ENCODE measurements around the gene PDGFC.

Gene PDGFC

DNA sequence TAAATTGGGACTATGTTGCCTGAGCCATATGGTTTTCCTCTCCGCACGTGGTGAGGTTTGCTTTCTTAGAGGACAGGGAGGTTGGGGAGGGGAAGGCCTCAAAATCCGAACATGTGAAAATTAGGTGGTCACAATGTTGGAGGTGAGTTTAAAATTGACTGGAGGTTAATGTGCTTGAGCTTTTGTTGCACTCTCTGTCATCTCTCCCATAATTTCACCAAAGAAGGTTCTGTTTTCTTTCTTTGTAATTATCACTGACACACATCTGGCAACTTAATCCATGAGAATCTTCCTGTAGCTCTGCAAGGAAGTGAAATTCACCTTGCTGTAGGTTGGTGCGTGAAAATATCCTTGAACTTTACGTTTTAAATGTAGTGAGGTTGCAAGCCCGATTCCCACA is 225.5 kb downstream of the PDGFC start:
- no peak for DNase-seq (ENCODE audit: low read depth in 2 of 2)

DNA sequence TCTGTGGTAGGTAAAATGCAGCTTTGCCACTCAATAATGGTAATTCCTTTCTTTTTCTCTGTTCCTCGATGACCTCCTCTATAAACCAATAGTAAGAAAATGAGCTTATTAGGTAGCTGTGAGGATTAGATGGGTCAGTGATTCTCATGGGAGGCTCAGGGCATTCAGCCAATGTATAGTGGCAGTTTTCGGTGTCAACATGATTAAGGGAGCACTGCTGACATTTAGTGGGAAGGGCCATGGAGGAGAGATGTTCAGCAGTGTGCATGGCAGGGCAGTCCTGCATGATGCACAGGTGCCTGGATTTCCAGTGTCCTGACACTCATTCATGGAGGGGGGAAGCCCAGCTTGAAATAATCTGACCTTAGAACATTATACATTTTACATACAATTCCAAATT is 232.8 kb downstream of the PDGFC start:
- DNase-seq (ENCODE audit: low read depth in 2 of 2) = no peak

DNA sequence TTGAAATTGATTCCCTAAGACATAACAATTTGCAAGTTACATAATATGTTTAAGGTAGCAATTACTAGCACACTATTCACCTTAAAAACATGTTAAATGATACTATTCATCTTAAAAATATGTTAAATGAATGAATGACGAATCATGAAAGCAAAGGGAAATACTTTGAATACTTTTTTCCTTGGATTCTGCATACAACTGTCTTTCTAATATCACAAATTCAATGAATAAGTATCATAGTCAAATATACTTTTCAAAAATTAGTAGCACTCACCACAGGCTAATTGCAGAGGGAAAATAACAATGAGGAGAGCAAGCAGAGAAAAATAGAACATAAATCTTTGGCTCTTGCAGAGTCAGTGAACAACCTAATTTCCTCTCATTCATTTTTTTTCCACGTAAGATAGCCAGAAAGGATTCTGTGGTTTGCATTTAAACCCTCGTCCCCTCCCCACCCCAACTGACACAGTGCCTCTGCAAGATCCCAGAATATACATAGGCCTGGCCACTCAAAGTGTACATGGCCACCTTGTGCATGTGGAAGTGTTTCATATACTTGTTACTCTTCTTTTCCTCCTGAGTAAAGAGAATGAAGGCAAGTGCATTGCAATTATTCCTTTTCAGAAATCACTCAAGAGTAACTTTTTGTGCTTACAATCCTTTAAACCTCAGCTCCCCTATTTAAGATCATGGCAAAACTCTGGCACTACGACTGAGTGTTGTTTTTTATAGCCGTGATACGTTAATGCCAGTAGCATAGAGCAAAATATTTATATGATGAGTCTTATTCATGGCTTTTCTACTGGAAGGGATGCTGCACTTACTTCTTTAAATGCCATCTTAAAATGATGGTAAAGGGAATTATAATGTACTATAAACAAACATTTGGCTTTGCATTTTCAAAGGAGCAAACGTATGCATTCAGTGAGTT is 236.4 kb downstream of the PDGFC start:
- DNase-seq (ENCODE audit: low read depth in 2 of 2) = no peak

DNA sequence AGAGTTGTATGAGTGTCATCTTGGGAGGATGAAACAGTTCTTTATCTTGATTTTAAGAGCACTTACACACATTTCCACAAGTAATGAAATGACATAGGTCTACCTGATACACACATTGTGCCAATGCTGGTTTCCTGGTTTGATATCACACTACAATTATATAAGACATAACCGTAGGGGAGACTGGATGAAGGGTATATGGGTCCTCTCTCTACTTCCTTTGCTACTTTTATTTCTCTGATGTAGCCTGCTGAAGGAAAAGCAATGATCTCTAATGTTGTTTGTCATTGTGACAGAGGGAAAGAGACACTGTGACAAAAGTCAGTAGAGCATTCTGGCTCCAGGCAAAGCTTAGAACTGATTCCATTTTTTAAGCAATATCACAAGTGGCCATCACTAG is 238.0 kb downstream of the PDGFC start:
- no peak for DNase-seq (ENCODE audit: low read depth in 2 of 2)

DNA sequence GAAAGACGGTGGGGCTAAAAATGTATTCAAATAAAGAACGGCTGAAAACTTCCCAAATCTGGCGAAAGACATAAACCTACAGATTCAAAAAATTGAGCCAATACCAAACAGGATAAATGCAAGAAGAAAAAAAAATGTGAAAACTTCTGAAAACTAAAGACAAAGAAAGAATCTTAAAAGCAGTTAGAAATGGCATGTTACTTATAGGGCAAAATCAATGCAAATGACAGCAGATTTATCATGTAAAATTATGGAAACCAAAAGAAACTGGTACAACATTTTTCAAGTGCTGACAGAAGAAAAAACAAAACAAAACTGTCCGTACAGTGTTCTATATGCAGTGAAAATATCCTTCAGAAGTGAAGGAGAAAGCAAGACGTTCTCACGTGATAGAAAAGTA is 239.0 kb downstream of the PDGFC start:
- DNase-seq (ENCODE audit: low read depth in 2 of 2) = no peak

DNA sequence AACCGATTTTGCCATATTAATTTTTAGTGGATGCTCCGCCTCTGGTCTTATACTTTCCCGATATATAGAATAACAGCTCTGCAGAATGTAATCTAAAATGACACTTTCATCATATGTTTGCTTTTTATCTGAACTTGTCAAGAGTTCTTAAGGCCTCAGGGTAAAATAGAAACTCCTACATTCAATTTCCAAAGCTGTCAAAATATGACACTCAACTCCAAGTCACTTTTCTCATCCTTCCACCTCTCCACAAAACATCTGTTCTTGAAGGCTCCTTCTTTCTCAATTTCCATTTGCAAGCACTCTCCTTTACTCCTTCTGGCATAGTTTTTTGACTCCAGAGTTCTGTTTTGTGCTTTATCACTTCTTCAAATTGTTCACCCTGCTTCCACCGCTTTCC is 242.2 kb downstream of the PDGFC start:
- no peak for DNase-seq (ENCODE audit: low read depth in 2 of 2)

DNA sequence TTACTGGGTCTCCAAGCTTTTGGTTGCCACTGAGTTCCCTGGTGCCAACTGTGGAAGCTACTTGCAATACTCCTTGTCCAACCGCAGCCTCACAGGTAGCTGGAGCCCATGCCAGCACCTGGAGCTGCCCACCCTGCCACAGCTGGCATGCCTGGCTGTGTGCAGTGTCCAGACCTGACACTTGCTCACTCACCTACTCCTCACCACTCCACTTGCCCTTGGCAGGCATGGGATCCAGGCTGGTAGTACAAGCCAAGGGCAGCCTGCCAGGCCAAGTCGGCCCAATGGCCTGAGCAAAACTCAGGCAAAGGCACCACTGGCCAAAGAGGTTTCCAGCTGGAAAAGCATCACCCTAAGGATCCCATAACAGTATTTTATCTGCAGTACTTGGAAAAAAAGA is 246.3 kb downstream of the PDGFC start:
- DNase-seq (ENCODE audit: low read depth in 2 of 2) = no peak

DNA sequence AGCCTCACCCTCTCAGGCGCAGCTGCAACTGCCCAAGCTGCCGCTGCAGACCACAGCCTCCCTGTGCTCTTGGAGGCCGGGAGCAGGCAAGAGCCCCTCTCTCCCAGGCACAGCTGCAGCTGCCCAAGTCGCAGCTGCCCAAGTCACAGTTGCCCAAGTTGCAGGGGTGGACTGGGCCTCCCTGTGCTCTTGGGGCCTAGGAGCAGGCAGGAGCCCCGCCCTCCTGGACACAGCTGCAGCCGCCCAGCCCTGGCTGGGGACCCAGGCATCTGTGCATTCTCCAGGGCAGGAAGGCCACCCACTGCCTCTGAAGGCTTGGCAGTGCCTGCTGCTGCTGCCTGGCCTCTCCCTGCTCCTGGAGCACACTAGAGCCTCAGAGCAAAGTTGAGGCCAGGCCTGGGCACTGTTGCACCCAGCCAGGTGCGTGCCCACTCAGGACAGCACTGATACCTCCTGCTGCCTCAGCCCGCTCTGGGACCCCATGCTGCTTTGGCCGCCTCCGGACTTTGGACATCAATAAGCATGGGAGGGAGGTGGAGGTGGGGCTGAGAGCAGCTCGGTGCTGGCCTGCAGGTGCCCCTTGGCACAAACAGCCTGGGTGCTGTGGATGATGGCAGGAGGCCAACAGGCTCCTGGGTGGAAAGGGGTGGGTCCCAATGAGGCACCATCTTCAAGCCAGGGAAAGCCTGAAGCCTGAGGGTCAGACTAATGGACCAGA is 247.5 kb downstream of the PDGFC start:
- DNase-seq (ENCODE audit: low read depth in 2 of 2) = no peak

DNA sequence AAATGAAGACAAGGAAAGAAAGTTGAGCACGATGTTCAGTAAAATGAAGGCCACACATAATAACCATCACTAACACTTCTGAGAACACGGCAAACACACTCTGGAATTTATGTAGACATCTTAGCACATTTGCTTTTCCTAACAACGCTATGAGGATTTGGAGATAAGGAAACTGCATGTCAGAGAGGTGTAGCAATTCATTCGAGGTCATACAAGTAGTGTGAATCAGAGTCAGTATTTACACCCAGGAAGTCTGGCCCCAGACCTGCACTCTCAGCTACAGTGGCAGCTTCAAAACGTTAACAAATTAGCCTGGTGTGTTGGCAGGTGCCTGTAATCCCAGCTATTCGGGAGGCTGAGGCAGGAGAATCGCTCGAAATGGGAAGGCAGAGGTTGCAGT is 253.4 kb downstream of the PDGFC start:
- DNase-seq (ENCODE audit: low read depth in 2 of 2) = no peak

DNA sequence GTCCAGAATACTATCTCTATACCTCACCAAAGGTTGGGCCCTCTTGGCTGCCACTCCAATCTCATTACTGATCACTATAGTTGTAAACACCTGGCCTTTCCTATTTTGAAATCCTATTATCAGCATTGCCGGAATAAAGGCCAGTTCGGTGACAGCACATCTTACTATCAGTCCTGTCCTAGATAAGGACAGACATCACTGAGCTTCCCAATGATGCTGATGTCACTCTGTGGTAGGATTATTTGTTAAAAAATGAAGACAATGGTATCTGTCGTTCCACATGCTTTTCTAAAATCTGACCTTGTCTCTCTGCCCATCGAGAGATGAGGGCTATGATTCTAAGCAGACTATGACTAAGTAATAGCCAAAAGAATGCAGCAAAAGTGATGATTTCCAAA is 260.4 kb downstream of the PDGFC start:
- DNase-seq (ENCODE audit: low read depth in 2 of 2) = no peak

Data from stimulated activated CD8-positive, alpha-beta memory T cell treated with anti-CD3 and anti-CD28 coated beads, Interleukin-7, amount 100 ng/mL, for 4 hours (primary cell).